GM12892 (cell line): ENCODE measurements around the gene STARD8.

ENCODE experiments used
- POLR2A ChIP-seq: IDR thresholded peaks from 2 replicates; pipeline ENCODE4 v1.6.1; 2011; ENCODE audit warnings: low read depth, low read length, control low read depth
- POLR2AphosphoS5 ChIP-seq: IDR thresholded peaks from 2 replicates; pipeline ENCODE4 v1.6.1; 2011; ENCODE audit warnings: low read depth, low read length, control low read depth

DNA sequence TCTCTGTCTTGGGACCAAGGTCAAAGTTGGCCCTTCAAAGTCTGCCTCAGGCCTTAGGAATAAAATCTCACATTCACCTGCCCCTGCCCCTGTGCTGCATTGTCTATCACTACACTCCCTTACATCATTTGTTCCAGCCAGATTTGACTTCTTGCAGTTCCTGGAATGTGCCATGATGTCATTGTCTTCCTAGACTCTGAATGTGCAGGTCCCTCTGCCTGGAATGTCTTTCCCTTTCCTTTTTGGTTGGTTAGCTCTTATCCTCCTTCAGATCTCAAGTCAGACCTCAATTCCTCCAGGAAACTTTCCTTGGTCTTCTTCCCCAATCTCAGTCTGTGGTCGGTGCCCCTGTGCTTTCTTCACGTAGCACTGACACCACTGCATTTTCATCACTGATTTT is 113.6 kb downstream of the STARD8 start:
- TF ChIP-seq POLR2A (no peak), POLR2AphosphoS5 (no peak)
